HCT116 (cell line): Measurements from ENCODE around the gene SLC4A7. TPM values are rescaled to one million over a fixed set of nuclear protein-coding genes. Genes with fewer than 3 reads are reported as not detected.

Source experiments
- ATAC-seq: fragments of 200-7000 bp; cut with Tn5 transposase; 2 replicates; pipeline ENCODE4 v1.9.1; 2020; ENCODE audit warnings: mild to moderate bottlenecking, moderate library complexity
- BruUV-seq: library from RNA; stranded (reverse); fragments of 400-500 nt; replicated peaks from 2 replicates; lab custom pipeline; 2021; lab: Mats Ljungman, UMichigan
- CTCF ChIA-PET: fragments of 300-600 bp; sonication (Branson Sonifier 250); formaldehyde crosslinking; loops from one replicate; lab custom pipeline; 2021; ENCODE audit warnings: antibody characterized with exemption; lab: Charles Lee
- POLR2A ChIA-PET: fragments of 300-600, 350-600 bp; sonication (Branson Sonifier 250); formaldehyde crosslinking; loops from one replicate; lab custom pipeline; 2021; ENCODE audit warnings: antibody characterized with exemption; lab: Charles Lee
- RAD21 ChIA-PET, 2 experiments: fragments of 300-600 bp; sonication (Branson Sonifier 250); formaldehyde crosslinking; loops; one replicate each; lab custom pipeline; 2023; ENCODE audit warnings: low total read pairs in 2 of 2; ENCODE audit not compliant: uncharacterized antibody in 2 of 2, unreplicated experiment in 2 of 2, low non-redundant PET in 1 of 2; lab: Charles Lee
- DNase-seq: peaks from one replicate; pipeline ENCODE4 v3.0.0-alpha.2; 2010; ENCODE audit warnings: low read depth, low spot score
- H2AFZ ChIP-seq: fragments of 200-600 bp; shearing (Covaris generic), sonication (generic); 2 replicates; pipeline ENCODE4 v1.6.1; 2017; ENCODE audit warnings: low read depth, mixed run types, mixed read lengths, antibody characterized with exemption, low read length; ENCODE audit not compliant: poor library complexity, severe bottlenecking
- H3K27ac ChIP-seq: 2 replicates; pipeline ENCODE4 v1.5.1; 2012; ENCODE audit warnings: low read depth, low read length
- H3K27me3 ChIP-seq: fragments of 200-600 bp; sonication (generic); 2 replicates; pipeline ENCODE4 v1.6.1; 2016; ENCODE audit warnings: mixed run types, low read length, mixed read lengths; ENCODE audit not compliant: insufficient read depth
- H3K36me3 ChIP-seq, 2 experiments: fragments of 200-500 bp in 1 of 2; fragments of 200-600 bp in 1 of 2; sonication (Bioruptor generic) in 1 of 2; sonication (generic) in 1 of 2; 2 replicates each; pipeline versions ENCODE4 v1.5.1 to v1.6.1; 2014 to 2016; ENCODE audit warnings: low read length in 2 of 2, inconsistent platforms in 1 of 2, mixed read lengths in 1 of 2, mixed run types in 1 of 2; ENCODE audit not compliant: insufficient read depth in 2 of 2, control insufficient read depth in 1 of 2
- H3K4me1 ChIP-seq, 2 experiments: fragments of 200-600 bp in 1 of 2; sonication (generic) in 1 of 2; 2 replicates each; pipeline versions ENCODE4 v1.5.1 to v1.6.1; 2012 to 2017; ENCODE audit warnings: low read length in 2 of 2, inconsistent platforms in 1 of 2, mild to moderate bottlenecking in 1 of 2, mixed read lengths in 1 of 2, mixed run types in 1 of 2, moderate library complexity in 1 of 2; ENCODE audit not compliant: insufficient read depth in 2 of 2, control insufficient read depth in 1 of 2
- H3K4me2 ChIP-seq: fragments of 200-600 bp; sonication (generic); 2 replicates; pipeline ENCODE4 v1.6.1; 2017; ENCODE audit warnings: mixed run types, low read length, mixed read lengths
- H3K4me3 ChIP-seq, 2 experiments: fragments of 200-600 bp in 1 of 2; sonication (generic) in 1 of 2; replicated peaks in 1 of 2; 2 replicates each; pipeline ENCODE4 v1.5.1; 2011 to 2016; ENCODE audit warnings: low read length in 2 of 2, control low read depth in 1 of 2, low read depth in 1 of 2, mild to moderate bottlenecking in 1 of 2, mixed read lengths in 1 of 2, mixed run types in 1 of 2
- H3K79me2 ChIP-seq: fragments of 200-600 bp; sonication (generic); 2 replicates; pipeline ENCODE4 v1.6.1; 2017; ENCODE audit warnings: mild to moderate bottlenecking, mixed run types, low read length, moderate library complexity, mixed read lengths; ENCODE audit not compliant: insufficient read depth
- H3K9ac ChIP-seq: fragments of 200-600 bp; sonication (generic); 2 replicates; pipeline ENCODE4 v1.6.1; 2016; ENCODE audit warnings: low read length, mixed read lengths
- H3K9me2 ChIP-seq: fragments of 200-600 bp; sonication (generic), shearing (Covaris generic); 2 replicates; pipeline ENCODE4 v1.6.1; 2017; ENCODE audit warnings: mixed run types, mild to moderate bottlenecking, moderate library complexity; ENCODE audit not compliant: insufficient read depth
- H3K9me3 ChIP-seq, 2 experiments: fragments of 200-500 bp in 1 of 2; fragments of 200-600 bp in 1 of 2; sonication (Bioruptor generic) in 1 of 2; sonication (generic) in 1 of 2; 2 replicates each; pipeline ENCODE4 v1.6.1; 2014 to 2017; ENCODE audit warnings: low read length in 2 of 2, mixed read lengths in 2 of 2, inconsistent platforms in 1 of 2, low read depth in 1 of 2, mild to moderate bottlenecking in 1 of 2, mixed run types in 1 of 2, moderate library complexity in 1 of 2; ENCODE audit not compliant: control insufficient read depth in 1 of 2, insufficient read depth in 1 of 2
- H4K20me1 ChIP-seq: fragments of 200-600 bp; sonication (generic), shearing (Covaris generic); 2 replicates; pipeline ENCODE4 v1.6.1; 2017; ENCODE audit warnings: mixed run types, mild to moderate bottlenecking, moderate library complexity; ENCODE audit not compliant: insufficient read depth
- ATF3 ChIP-seq: IDR thresholded peaks from 2 replicates; pipeline ENCODE4 v1.6.1; 2012
- CBX3 ChIP-seq: IDR thresholded peaks from 2 replicates; pipeline ENCODE4 v1.6.1; 2012; ENCODE audit warnings: low read depth
- CEBPB ChIP-seq: IDR thresholded peaks from 2 replicates; pipeline ENCODE4 v1.6.1; 2012; ENCODE audit warnings: low read depth
- EZH2 ChIP-seq: fragments of 200-600 bp; sonication (generic); IDR thresholded peaks from 2 replicates; pipeline ENCODE4 v1.6.1; 2017; ENCODE audit warnings: antibody characterized with exemption, mixed run types
- FOSL1 ChIP-seq: IDR thresholded peaks from 2 replicates; pipeline ENCODE4 v1.6.1; 2012; ENCODE audit warnings: low read depth
- POLR2A ChIP-seq: IDR thresholded peaks from 2 replicates; pipeline ENCODE4 v1.7.0; 2011; ENCODE audit warnings: borderline replicate concordance; ENCODE audit not compliant: insufficient read depth, insufficient read length; ENCODE audit errors: extremely low read depth
- POLR2AphosphoS5 ChIP-seq: IDR thresholded peaks from 2 replicates; pipeline ENCODE4 v1.6.1; 2011; ENCODE audit warnings: mild to moderate bottlenecking, low read depth, low read length, moderate library complexity
- RAD21 ChIP-seq: IDR thresholded peaks from 2 replicates; pipeline ENCODE4 v1.6.1; 2012; ENCODE audit warnings: low read depth, mild to moderate bottlenecking
- SIN3A ChIP-seq: IDR thresholded peaks from 2 replicates; pipeline ENCODE4 v1.6.1; 2012; ENCODE audit warnings: low read depth
- SP1 ChIP-seq: IDR thresholded peaks from 2 replicates; pipeline ENCODE4 v1.6.1; 2012; ENCODE audit warnings: low read depth
- TCF7L2 ChIP-seq: IDR thresholded peaks from 2 replicates; pipeline ENCODE4 v1.7.0; 2011; ENCODE audit warnings: borderline replicate concordance, inconsistent platforms; ENCODE audit not compliant: insufficient read depth, insufficient read length; ENCODE audit errors: extremely low read depth
- ZBTB33 ChIP-seq: IDR thresholded peaks from 2 replicates; pipeline ENCODE4 v1.6.1; 2011; ENCODE audit warnings: mild to moderate bottlenecking, low read length, moderate library complexity; ENCODE audit not compliant: insufficient replicate concordance; ENCODE audit errors: extremely low read depth
- intact Hi-C: fragments of 100-400 bp; cut with micrococcal nuclease; formaldehyde crosslinking; loops from 2 replicates; pipeline ENCODE4 v1.10.0; 2022
- total RNA-seq: library from RNA; stranded (reverse); gene quantifications from one replicate; pipeline ENCODE4 v1.2.1, GENCODE V29; 2021; ENCODE audit not compliant: unreplicated experiment
- TF ChIP-seq, protein P1 (sequence below): IDR thresholded peaks from 2 replicates; pipeline ENCODE4 v1.6.1; 2012; ENCODE audit warnings: low read depth

The SLC4A7 gene
- total RNA-seq, 1 experiment from 2014 or later: 37.6 TPM

- Histone ChIP-seq H3K9me3 (no peaks in the 10 kb centered on the region), H3K79me2 (no peaks in the 10 kb centered on the region), H3K27ac (no peak overlapping the region), H3K9ac (no peak overlapping the region), H3K27me3 (no peaks in the 10 kb centered on the region), H3K9me2 (no peaks in the 10 kb centered on the region), H3K4me1 (no peaks in the 10 kb centered on the region), H3K4me3 (no peak overlapping the region), H4K20me1 (no peaks in the 10 kb centered on the region), H2AFZ (no peak overlapping the region), H3K36me3 (peaks cover 9 to 21% of the 10 kb centered on the region in 2 experiments; a peak in 2 of 4 replicates), H3K4me2 (no peak overlapping the region)
- CTCF ChIA-PET: no interaction called here
- TF ChIP-seq RAD21 (no peak), CEBPB (no peak), ATF3 (no peak)
- intact Hi-C loops: no loop called here
- ATAC-seq: no peak
- POLR2A ChIA-PET: no interaction called here
- DNase-seq: no peak
- RAD21 ChIA-PET: no interaction called here
- BruUV-seq: no TSS peak
These were observed 100.0 kb downstream of the SLC4A7 start for GRCh38 chr3:27384191-27384590.

DNA sequence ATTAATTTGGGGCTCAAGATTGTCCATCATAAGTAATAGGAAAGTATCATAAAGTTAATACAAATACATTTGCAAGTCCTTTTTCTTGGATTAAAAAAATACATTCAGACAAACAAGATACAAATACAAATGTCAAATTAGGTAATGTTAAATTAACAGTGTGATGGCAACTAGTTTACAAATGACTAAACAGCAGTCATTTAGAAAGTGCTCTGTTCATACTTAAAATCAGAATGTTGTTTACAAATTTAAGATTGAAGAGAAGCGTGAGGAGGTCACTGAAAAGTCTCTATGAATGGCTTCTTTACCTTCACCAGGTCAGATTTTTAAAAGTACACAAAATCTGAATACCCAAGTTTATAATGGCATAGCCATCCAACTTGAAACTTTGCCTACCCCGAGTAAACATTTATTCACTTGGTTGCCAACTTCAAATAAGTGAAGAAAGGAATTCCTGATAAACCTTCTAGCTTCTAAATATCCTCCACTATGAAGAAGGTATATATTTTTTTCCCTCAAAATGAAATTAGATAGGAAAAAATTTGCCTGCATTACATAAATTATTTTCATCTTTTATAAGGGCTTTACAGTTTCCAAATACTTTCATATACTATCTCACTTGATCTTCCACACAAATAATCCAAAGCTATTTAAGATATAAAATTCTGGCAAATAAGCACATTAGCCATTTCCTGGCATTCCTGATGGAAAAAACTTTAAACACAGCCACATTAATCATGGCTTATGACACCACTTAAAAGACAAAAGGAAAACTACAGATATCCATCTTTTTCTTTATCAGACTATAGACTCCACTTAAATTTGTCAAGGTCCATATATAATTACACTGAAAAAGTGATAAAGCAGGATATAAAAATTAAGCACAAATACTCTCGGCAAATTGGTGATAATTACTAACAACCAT lies 103.5 kb downstream of the SLC4A7 start:
- no peak for DNase-seq
- ChIA-PET RAD21 (no interaction called here), POLR2A (no interaction called here), CTCF (no interaction called here)
- H3K4me3 ChIP-seq: no peak overlapping the region
- intact Hi-C loops: no loop called here
- H2AFZ ChIP-seq: no peak overlapping the region
- no peak for ATAC-seq
- no peaks in the 10 kb centered on the region for H3K79me2 ChIP-seq
- no TSS peak for BruUV-seq
- H3K4me1 ChIP-seq: no peaks in the 10 kb centered on the region
- H3K36me3 ChIP-seq: peaks cover 10 to 15% of the 10 kb centered on the region in 2 experiments; a peak in 2 of 4 replicates
- TF ChIP-seq POLR2A (no peak), POLR2AphosphoS5 (no peak), SIN3A (no peak), EZH2 (no peak), SP1 (no peak), FOSL1 (no peak), ZBTB33 (no peak), CBX3 (no peak), TCF7L2 (no peak)
- TF ChIP-seq, protein P1, sequence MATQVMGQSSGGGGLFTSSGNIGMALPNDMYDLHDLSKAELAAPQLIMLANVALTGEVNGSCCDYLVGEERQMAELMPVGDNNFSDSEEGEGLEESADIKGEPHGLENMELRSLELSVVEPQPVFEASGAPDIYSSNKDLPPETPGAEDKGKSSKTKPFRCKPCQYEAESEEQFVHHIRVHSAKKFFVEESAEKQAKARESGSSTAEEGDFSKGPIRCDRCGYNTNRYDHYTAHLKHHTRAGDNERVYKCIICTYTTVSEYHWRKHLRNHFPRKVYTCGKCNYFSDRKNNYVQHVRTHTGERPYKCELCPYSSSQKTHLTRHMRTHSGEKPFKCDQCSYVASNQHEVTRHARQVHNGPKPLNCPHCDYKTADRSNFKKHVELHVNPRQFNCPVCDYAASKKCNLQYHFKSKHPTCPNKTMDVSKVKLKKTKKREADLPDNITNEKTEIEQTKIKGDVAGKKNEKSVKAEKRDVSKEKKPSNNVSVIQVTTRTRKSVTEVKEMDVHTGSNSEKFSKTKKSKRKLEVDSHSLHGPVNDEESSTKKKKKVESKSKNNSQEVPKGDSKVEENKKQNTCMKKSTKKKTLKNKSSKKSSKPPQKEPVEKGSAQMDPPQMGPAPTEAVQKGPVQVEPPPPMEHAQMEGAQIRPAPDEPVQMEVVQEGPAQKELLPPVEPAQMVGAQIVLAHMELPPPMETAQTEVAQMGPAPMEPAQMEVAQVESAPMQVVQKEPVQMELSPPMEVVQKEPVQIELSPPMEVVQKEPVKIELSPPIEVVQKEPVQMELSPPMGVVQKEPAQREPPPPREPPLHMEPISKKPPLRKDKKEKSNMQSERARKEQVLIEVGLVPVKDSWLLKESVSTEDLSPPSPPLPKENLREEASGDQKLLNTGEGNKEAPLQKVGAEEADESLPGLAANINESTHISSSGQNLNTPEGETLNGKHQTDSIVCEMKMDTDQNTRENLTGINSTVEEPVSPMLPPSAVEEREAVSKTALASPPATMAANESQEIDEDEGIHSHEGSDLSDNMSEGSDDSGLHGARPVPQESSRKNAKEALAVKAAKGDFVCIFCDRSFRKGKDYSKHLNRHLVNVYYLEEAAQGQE: no peak
- H3K4me2 ChIP-seq: no peak overlapping the region
- no peaks in the 10 kb centered on the region for H3K9me2 ChIP-seq
- H3K9me3 ChIP-seq: no peaks in the 10 kb centered on the region
- no peaks in the 10 kb centered on the region for H3K27me3 ChIP-seq
- H4K20me1 ChIP-seq: no peaks in the 10 kb centered on the region
- H3K9ac ChIP-seq: no peak overlapping the region
- H3K27ac ChIP-seq: no peak overlapping the region
